K562 (cell line): ENCODE data around the gene FUBP3. TPM values are rescaled to one million over a fixed set of nuclear protein-coding genes. Genes with fewer than 3 reads are reported as not detected.

Experiments
- ATAC-seq: fragments of 200-7000 bp; cut with Tn5 transposase; 3 replicates; pipeline ENCODE4 v1.9.1; 2020; ENCODE audit warnings: moderate library complexity
- BruUV-seq: library from RNA; stranded (reverse); fragments of 400-500 nt; replicated peaks from 2 replicates; lab custom pipeline; 2021; lab: Mats Ljungman, UMichigan
- CTCF ChIA-PET: fragments of 300-600 bp; formaldehyde crosslinking; extraction: SDS; loops from one replicate; lab custom pipeline; 2021; ENCODE audit warnings: low intra/inter-chr PET ratio; lab: Yijun Ruan, JAX
- POLR2A ChIA-PET: fragments of 300-600, 350-650 bp; sonication (Branson Sonifier 250); formaldehyde crosslinking; extraction: SDS; loops from one replicate; lab custom pipeline; 2021; ENCODE audit warnings: antibody characterized with exemption, inconsistent platforms; lab: Yijun Ruan, JAX
- DNase-seq, 4 experiments: peaks; one replicate each; pipeline versions ENCODE4 v3.0.0 to v3.0.0-alpha.2; 2011 to 2018; ENCODE audit warnings: low spot score in 3 of 4, mixed read lengths in 3 of 4; ENCODE audit errors: extremely low read depth in 1 of 4
- FAIRE-seq: peaks from 2 replicates; lab custom pipeline; 2011; peaks lifted over from hg19 to GRCh38; lab: Jason Lieb, UNC
- H2AFZ ChIP-seq: 2 replicates; pipeline ENCODE4 v1.6.0; 2011; ENCODE audit warnings: low read depth, low read length, control low read depth, inconsistent platforms
- H3K27ac ChIP-seq: fragments of 200-600 bp; 3 replicates; pipeline ENCODE4 v1.8.0; 2011; ENCODE audit warnings: low read depth, mild to moderate bottlenecking, control low read depth, inconsistent platforms, low read length, moderate library complexity, mixed read lengths; ENCODE audit errors: extremely low read depth
- H3K27me3 ChIP-seq, 2 experiments: fragments of 300-600 bp in 1 of 2; 2 replicates in 1 of 2; 3 replicates in 1 of 2; pipeline versions ENCODE4 v1.6.0 to v1.8.0; 2011; ENCODE audit warnings: inconsistent platforms in 2 of 2, low read length in 2 of 2, mild to moderate bottlenecking in 1 of 2, mixed read lengths in 1 of 2, moderate library complexity in 1 of 2; ENCODE audit not compliant: control insufficient read depth in 2 of 2, insufficient read depth in 2 of 2
- H3K36me3 ChIP-seq: fragments of 300-600 bp; 3 replicates; pipeline ENCODE4 v1.8.0; 2011; ENCODE audit warnings: mild to moderate bottlenecking, low read length, inconsistent platforms; ENCODE audit not compliant: control insufficient read depth, insufficient read depth
- H3K4me1 ChIP-seq, 2 experiments: fragments of 200-600 bp in 1 of 2; replicated peaks in 1 of 2; 2 replicates in 1 of 2; 3 replicates in 1 of 2; pipeline versions ENCODE4 v1.5.1 to v1.8.0; 2011; ENCODE audit warnings: inconsistent platforms in 2 of 2, low read length in 2 of 2, mild to moderate bottlenecking in 1 of 2, mixed read lengths in 1 of 2, moderate library complexity in 1 of 2; ENCODE audit not compliant: control insufficient read depth in 2 of 2, insufficient read depth in 2 of 2
- H3K4me2 ChIP-seq: 2 replicates; pipeline ENCODE4 v1.6.1; 2011; ENCODE audit warnings: low read length, control low read depth, inconsistent platforms, mixed read lengths; ENCODE audit not compliant: insufficient read depth
- H3K4me3 ChIP-seq: fragments of 200-600 bp; sonication (generic), shearing (Covaris generic); 2 replicates; pipeline ENCODE4 v1.5.1; 2016; ENCODE audit warnings: control low read depth, inconsistent platforms
- H3K79me2 ChIP-seq: fragments of 200-600 bp; 3 replicates; pipeline ENCODE4 v1.8.0; 2011; ENCODE audit warnings: low read length, inconsistent platforms; ENCODE audit not compliant: control insufficient read depth, insufficient read depth
- H3K9ac ChIP-seq, 2 experiments: 2 replicates each; pipeline versions ENCODE4 v1.6.0 to v1.6.1; 2011; ENCODE audit warnings: low read depth in 2 of 2, low read length in 2 of 2, control low read depth in 1 of 2, inconsistent platforms in 1 of 2, mild to moderate bottlenecking in 1 of 2, mixed read lengths in 1 of 2; ENCODE audit not compliant: insufficient read depth in 1 of 2
- H3K9me1 ChIP-seq: one replicate; pipeline ENCODE4 v1.6.0; 2011; ENCODE audit warnings: inconsistent platforms, mild to moderate bottlenecking, low read length, moderate library complexity; ENCODE audit not compliant: control insufficient read depth, insufficient read depth
- H3K9me3 ChIP-seq: replicated peaks from 2 replicates; pipeline ENCODE4 v1.5.1; 2011; ENCODE audit warnings: low read depth, low read length, inconsistent platforms; ENCODE audit not compliant: control insufficient read depth, insufficient read depth
- H4K20me1 ChIP-seq: replicated peaks from 2 replicates; pipeline ENCODE4 v1.6.1; 2011; ENCODE audit warnings: low read length, inconsistent platforms, mixed read lengths; ENCODE audit not compliant: control insufficient read depth, insufficient read depth
- EHMT2 ChIP-seq: fragments of 450-650 bp; IDR thresholded peaks from 2 replicates; pipeline ENCODE4 v1.6.1; 2018; ENCODE audit warnings: antibody characterized with exemption
- NONO ChIP-seq, 2 experiments: fragments of 200-400 bp in 1 of 2; fragments of 450-650 bp in 1 of 2; formaldehyde crosslinking in 1 of 2; IDR thresholded peaks; 2 replicates each; pipeline ENCODE4 v1.6.1; 2017; ENCODE audit warnings: low read depth in 2 of 2, mild to moderate bottlenecking in 2 of 2, moderate library complexity in 2 of 2, low read length in 1 of 2
- NRF1 ChIP-seq, 2 experiments: fragments of 450-650 bp; IDR thresholded peaks in 1 of 2; conservative IDR thresholded peaks in 1 of 2; 2 replicates each; pipeline ENCODE4 v1.6.1; 2014; ENCODE audit warnings: mild to moderate bottlenecking in 2 of 2
- PCBP2 ChIP-seq: fragments of 200-400 bp; formaldehyde crosslinking; IDR thresholded peaks from 2 replicates; pipeline ENCODE4 v1.6.1; 2018; ENCODE audit warnings: low read length, low read depth, mild to moderate bottlenecking, moderate library complexity; ENCODE audit not compliant: poor library complexity, severe bottlenecking
- RBM17 ChIP-seq: fragments of 200-400 bp; formaldehyde crosslinking; IDR thresholded peaks from 2 replicates; pipeline ENCODE4 v1.6.1; 2017; ENCODE audit warnings: low read depth, mild to moderate bottlenecking, low read length, borderline replicate concordance
- SAFB2 ChIP-seq: fragments of 200-400 bp; formaldehyde crosslinking; IDR thresholded peaks from 2 replicates; pipeline ENCODE4 v1.6.1; 2018; ENCODE audit warnings: borderline replicate concordance, low read length, low read depth, moderate library complexity; ENCODE audit not compliant: severe bottlenecking
- STAG1 ChIP-seq: sonication (generic); formaldehyde crosslinking; IDR thresholded peaks from 2 replicates; pipeline ENCODE4 v1.5.0; 2020; ENCODE audit warnings: missing genetic modification reagents, borderline replicate concordance
- WGBS: fragments of 100-300 bp; shearing (Covaris generic); methylation state at CpG from one replicate; pipeline ENCODE4 v1.1.6; 2016; ENCODE audit warnings: low coverage, mixed read lengths; ENCODE audit not compliant: insufficient coverage; ENCODE audit errors: missing lambda C conversion rate; 5-methylcytosine and 5-hydroxymethylcytosine counted together
- in situ Hi-C: fragments of 300-500 bp; cut with MboI; formaldehyde crosslinking; loops from 4 replicates; pipeline ENCODE4 v1.15.0; 2018; ENCODE audit warnings: inconsistent platforms, mixed read lengths
- intact Hi-C: fragments of 100-400 bp; cut with micrococcal nuclease; formaldehyde crosslinking; loops from 2 replicates; pipeline ENCODE4 v1.14.2; 2022
- polyA plus RNA-seq, 8 experiments: library from polyadenylated mRNA; depleted of rRNA in 4 of 8; stranded (reverse) in 5 of 8; unstranded in 3 of 8; fragments of >200 nt; fragmentation: Nextera tagmentation in 2 of 8; fragmentation: Illumina TruSeq in 1 of 8; extraction: Ambion mirVana in 2 of 8; extraction: Trizol in 1 of 8; gene quantifications; 2 replicates each; pipeline versions ENCODE4 v1.2.1 to v1.2.3, GENCODE V29; 2011 to 2014; ENCODE audit warnings: inconsistent platforms in 1 of 8, missing spikeins in 1 of 8
- total RNA-seq, 7 experiments: library from RNA; depleted of rRNA in 6 of 7; stranded (reverse); fragments of >200 nt in 6 of 7; fragmentation: Illumina TruSeq in 2 of 7; extraction: Trizol in 2 of 7; gene quantifications; 2 replicates each; pipeline versions ENCODE4 v1.2.1 to v1.2.3, GENCODE V29; 2011 to 2021; ENCODE audit warnings: low replicate concordance in 1 of 7

Gene FUBP3
- total and polyA plus RNA-seq, 9 of the 15 experiments (the other 6 are each of a cell fraction or from before 2014, with no cell fraction given) = 3.0 to 64.0 (median 48.1) TPM

- no peak for FAIRE-seq
- TF ChIP-seq STAG1 (CRISPR knock-in tag) (no peak), NRF1 (conservative IDR thresholded peaks at IDR 0.05 in 1 of 2, IDR thresholded peaks at IDR 0.05 in 1 of 2) (no peak), PCBP2 (no peak), NONO (IDR thresholded peaks at IDR 0.05; ENCODE audit: low read depth in 2 of 2, low read length in 1 of 2) (no peak), SAFB2 (no peak), RBM17 (no peak), EHMT2 (no peak)
- no peaks in the 10 kb centered on the region for H3K79me2 ChIP-seq
- 92% methylated on average over 10 of the region's 10 CpGs for WGBS
- no peaks in the 10 kb centered on the region for H3K4me1 ChIP-seq
- DNase-seq = no peak
- ATAC-seq = no peak
- intact Hi-C loops = no loop called here
- no peak overlapping the region for H3K27ac ChIP-seq
- no peaks in the 10 kb centered on the region for H3K9me1 ChIP-seq
- peaks cover 9% of the 10 kb centered on the region; the same call in 1 of the 2 replicates for H4K20me1 ChIP-seq
- ChIA-PET CTCF (no interaction called here), POLR2A (interaction anchor here (0.6 to 2.0 kb wide), 2 partner anchors 10 to 1842 kb away, joined by 3 to 6 read pairs; no protein-coding TSS in a partner anchor)
- no peaks in the 10 kb centered on the region for H3K9me3 ChIP-seq
- no peak overlapping the region for H3K4me2 ChIP-seq
- H3K27me3 ChIP-seq = no peaks in the 10 kb centered on the region
- H2AFZ ChIP-seq = no peak overlapping the region
- no peak overlapping the region for H3K4me3 ChIP-seq
- in situ Hi-C loops = no loop called here
- H3K9ac ChIP-seq = no peak overlapping the region
- peaks cover 91% of the 10 kb centered on the region for H3K36me3 ChIP-seq
- BruUV-seq = no TSS peak
Measured at GRCh38 chr9:130623466-130623865, 44.1 kb downstream of the FUBP3 start.
